ENCODE data around the gene CCDC7.
"Not testable (repeated sequence)": the region's sequence is repeated elsewhere in the genome, so short reads cannot be mapped to it uniquely, and the experiment has no call there.

CCDC7 gene

DNA sequence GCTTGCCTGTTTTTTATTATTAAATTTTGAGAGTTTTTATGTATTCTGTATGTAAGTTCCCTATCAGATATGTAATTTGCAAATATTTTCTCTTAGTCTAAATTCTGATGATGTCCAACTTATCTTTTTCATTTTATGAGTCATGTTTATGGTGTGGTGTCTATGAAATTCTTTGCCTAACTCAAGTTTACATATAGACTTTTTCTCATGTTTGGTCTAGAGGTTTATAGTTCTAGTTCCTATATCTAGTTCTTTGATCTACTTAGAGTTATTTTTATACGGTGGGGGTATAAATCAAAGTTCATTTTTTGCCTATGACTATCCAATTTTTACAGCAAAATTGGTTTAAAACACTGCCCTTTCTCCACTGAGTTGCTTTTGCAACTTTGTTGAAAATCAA is 26.3 kb upstream of the CCDC7 start:
- no peak for DNase-seq
- no peak for TF ChIP-seq GATA1 (IDR thresholded peaks at IDR 0.05; ENCODE audit: low read depth, low read length)

DNA sequence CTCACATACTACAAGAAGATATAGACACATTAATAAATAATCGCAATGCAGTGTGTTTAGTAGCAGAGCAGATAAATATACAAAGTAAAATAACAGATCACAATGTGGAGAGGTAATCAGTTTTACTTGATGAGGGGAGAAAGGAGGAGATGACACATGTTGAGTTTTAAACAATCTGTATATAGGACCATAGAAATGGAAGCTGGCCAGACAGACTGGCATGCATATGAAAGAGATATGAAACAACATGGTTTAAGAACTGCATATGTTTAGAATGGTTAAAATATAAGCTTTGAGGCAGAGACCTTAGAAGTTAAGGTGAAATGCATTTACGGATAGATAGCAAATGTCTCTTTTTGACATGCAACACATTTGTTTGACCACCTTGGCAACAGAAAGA is 19.8 kb upstream of the CCDC7 start:
- no peak for TF ChIP-seq GATA1 (IDR thresholded peaks at IDR 0.05; ENCODE audit: low read depth, low read length)
- no peak for TF ChIP-seq POLR2A (IDR thresholded peaks at IDR 0.05; ENCODE audit: low read length)

DNA sequence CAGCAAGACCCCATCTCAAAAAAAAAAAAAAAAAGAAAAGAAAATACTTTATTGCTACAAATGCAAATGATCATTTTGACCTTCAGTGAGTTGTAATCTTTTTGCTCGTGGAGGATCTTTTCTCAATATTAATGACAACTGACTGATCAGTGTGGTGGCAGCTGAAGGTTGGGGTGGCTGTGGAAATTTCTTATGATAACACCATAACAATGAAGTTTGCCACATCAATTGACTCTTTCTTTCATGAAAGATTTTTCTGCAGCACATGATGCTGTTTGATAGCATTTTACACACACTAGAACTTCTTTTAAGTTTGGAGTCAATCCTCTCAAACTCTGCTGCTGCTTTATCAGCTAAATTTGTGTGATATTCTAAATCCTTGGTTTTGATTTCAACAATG is 12.4 kb upstream of the CCDC7 start:
- TF ChIP-seq POLR2A (IDR thresholded peaks at IDR 0.05; ENCODE audit: low read length) (no peak), GATA1 (IDR thresholded peaks at IDR 0.05; ENCODE audit: low read depth, low read length) (no peak)
- no peak for DNase-seq

More for the DNA sequence above, 19.8 kb upstream of the CCDC7 start:
- no peak for DNase-seq

DNA sequence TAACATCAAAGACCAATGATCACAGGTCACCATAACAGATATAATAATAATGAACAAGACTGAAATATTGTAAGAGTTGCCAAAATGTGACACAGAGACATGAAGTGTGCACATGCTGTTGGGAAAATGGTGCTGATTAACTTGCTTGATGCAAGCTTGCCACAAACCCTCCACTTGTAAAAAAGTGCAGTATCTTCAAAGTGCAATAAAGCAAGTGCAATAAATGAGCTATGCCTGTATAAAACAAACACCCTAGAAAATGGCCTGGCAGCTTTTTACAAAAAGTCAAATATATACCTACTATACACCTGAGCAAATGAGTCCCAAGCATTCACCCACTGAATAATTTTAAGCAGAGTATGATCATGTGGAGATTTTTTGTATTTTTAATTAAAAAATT is 9.7 kb upstream of the CCDC7 start:
- TF ChIP-seq POLR2A (IDR thresholded peaks at IDR 0.05; ENCODE audit: low read length) (no peak), GATA1 (IDR thresholded peaks at IDR 0.05; ENCODE audit: low read depth, low read length) (no peak)
- DNase-seq: peak in 1 of 2 experiments; percentile 3

DNA sequence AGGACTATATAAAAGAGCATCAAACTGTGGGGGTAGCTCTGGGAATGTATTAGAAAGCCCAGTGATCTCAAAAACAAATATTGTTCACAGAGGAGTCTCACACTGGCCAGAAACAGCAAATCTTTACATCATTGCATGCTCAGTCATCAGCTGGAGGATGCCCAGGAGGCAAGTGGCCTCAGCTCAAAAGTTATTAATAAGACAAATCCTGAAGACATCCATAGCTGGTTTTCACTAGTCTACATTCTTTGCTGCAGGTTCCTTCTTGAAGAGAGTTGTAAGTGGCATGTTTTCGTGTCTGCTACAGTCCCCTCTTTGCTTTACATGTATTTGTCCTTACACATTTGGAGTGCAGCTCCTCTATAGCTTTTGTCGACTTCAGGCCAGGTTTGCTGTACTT is 8.6 kb upstream of the CCDC7 start:
- DNase-seq: no peak
- TF ChIP-seq GATA1 (IDR thresholded peaks at IDR 0.05; ENCODE audit: low read depth, low read length) (no peak), POLR2A (IDR thresholded peaks at IDR 0.05; ENCODE audit: low read length) (no peak)

DNA sequence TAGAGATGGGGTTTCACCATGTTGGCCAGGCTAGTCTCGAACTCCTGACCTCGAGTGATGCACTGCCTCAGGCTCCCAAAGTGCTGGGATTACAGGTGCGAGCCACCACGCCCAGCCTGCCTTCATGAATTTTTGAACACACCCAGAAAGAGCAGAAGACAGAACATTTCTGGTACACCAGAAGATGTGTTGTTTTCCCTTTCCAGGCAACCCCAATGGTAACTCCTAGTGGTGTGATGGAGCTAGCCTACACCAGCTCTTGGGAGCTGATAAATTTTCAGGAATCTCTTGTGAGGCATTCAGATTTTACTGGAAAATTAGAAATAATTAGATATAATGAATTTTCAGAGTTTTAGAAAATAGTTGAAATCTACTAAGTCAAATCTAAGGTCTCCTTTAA is 904 bp upstream of the CCDC7 start:
- DNase-seq: no peak
- no peak for TF ChIP-seq POLR2A (IDR thresholded peaks at IDR 0.05; ENCODE audit: low read length)
- TF ChIP-seq GATA1 (IDR thresholded peaks at IDR 0.05; ENCODE audit: low read depth, low read length): no peak

DNA sequence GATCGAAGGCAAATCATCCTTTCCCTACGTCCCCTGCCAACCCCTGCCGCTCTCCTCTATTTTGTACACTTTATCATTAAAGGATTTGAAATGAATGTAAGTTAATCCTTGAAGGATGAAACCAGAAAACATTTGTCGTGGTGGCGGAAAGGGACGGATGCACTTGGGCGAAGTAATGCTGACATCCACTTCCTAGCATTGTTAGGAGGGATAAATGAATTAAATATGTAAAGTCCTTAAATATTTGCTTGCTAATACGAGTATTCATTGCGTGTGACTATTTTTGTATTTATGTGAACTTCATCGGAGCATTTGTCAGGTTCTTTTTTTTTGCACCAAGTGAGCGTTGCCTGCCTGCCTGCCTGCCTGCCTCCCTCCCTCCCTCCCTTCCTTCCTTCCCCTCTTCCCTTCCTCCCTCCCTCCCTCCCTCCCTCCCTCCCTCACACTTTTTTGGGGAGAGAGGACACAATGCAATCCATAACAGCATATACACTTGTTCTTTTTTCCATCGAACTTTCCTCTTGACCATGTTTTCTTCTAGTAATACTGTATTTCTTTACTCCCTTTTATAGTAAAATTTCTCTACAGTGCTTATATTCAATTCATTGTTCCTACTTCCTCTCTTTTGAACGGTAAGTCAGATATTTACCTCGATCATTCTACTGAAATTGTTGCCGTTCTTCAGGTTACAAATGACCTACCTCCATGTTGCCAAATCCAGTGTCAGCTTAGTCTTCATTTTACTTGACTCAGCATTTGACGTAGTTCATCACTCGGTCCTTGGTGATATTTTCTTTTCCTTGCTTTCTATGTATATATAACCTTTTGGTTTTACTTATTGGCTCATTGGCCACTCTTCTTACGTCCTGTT is 831 bp downstream of the CCDC7 start:
- no peak for TF ChIP-seq GATA1 (IDR thresholded peaks at IDR 0.05; ENCODE audit: low read depth, low read length)
- TF ChIP-seq POLR2A (IDR thresholded peaks at IDR 0.05; ENCODE audit: low read length): no peak
- peak; percentile 53 to 76 for DNase-seq

DNA sequence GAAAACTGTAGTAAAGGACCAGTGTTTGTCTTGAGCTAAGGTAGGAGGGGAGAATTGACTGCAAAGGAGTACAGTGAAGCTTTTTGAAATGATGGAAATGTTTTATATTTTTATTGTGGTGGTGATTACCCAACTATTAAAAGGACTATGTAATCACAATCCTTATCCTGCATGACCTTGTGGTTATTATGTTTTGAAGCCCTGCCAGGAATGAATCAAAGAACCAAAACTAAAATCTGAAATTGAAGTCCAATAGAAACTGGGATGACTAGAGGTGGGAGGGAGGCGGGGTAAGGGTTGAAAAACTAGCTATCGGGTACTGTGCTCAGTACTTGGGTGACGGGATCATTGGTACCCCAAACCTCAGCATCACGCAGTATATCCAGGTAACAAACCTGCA is 8.2 kb downstream of the CCDC7 start:
- no peak for DNase-seq
- TF ChIP-seq POLR2A (IDR thresholded peaks at IDR 0.05; ENCODE audit: low read length) (no peak), GATA1 (IDR thresholded peaks at IDR 0.05; ENCODE audit: low read depth, low read length) (no peak)

DNA sequence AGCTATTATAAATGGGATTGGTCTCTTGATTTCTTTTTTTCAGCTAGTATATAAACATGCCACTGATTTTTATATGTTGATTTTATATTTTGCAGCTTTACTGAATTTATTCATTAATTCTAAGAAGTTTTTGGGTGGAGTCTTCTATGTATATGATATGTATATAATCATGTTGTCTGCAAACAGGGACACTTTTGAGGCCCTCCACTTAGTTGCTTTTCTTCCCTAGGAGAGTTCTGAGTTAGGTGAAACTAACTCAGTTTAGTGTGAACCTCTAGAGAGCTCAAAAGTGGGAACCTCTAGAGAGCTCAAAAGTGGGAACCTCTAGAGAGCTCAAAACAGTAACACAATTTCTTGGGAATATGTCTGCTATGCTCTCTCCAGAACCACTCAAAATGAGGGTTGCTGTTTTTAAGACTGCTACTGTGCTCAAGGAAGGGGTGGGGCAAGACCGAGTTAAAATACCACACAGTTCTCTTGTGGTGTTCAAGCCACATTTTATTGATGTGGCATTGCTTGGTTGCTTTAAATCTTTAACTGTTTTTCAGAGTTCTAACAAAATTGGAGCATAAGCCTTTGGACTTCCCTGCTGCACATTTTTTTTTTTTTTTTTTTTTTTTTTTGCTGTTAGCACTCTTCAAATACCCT is 13.2 kb downstream of the CCDC7 start:
- TF ChIP-seq GATA1 (IDR thresholded peaks at IDR 0.05; ENCODE audit: low read depth, low read length) (no peak), POLR2A (IDR thresholded peaks at IDR 0.05; ENCODE audit: low read length) (no peak)
- no peak for DNase-seq

DNA sequence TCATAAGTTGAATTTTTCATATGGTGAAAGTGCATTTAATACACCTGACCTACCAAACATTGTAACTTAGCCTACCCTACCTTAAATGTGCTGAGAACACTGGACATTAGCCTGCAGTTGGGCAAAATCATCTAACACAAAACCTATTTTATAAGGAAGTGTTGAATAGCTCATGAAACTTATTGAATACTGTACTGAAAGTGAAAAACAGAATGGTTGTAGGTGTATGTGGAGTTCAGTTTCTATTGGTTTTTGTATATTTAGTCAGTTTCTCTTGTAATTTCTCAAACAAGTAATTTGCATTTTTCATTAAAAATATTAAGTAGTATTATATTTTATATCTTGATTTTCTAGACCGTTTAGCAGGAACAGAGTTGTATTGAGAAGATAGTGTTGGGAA is 15.3 kb downstream of the CCDC7 start:
- TF ChIP-seq GATA1 (IDR thresholded peaks at IDR 0.05; ENCODE audit: low read depth, low read length): no peak
- TF ChIP-seq POLR2A (IDR thresholded peaks at IDR 0.05; ENCODE audit: low read length): no peak

DNA sequence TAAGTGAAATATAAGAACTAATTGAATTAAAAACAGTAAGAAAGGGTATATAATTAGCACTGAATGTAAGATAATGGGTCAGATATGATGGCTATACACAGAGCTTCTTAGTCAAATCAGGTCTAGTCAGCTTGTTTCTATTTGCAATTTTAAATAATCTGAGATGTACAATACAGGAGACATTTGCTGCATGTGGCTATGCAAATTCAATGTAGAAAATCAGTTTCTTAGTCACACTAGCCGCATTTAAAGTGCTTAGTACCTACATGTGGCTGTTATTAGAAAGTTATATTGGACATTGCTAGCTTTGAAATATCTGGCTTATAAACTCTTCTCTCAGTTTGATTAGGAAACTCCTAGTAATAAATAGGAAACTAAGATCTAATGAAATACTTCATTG is 25.3 kb downstream of the CCDC7 start:
- DNase-seq: no peak
- TF ChIP-seq POLR2A (IDR thresholded peaks at IDR 0.05; ENCODE audit: low read length) (no peak), GATA1 (IDR thresholded peaks at IDR 0.05; ENCODE audit: low read depth, low read length) (no peak)

More for the DNA sequence above, 15.3 kb downstream of the CCDC7 start:
- DNase-seq: no peak

DNA sequence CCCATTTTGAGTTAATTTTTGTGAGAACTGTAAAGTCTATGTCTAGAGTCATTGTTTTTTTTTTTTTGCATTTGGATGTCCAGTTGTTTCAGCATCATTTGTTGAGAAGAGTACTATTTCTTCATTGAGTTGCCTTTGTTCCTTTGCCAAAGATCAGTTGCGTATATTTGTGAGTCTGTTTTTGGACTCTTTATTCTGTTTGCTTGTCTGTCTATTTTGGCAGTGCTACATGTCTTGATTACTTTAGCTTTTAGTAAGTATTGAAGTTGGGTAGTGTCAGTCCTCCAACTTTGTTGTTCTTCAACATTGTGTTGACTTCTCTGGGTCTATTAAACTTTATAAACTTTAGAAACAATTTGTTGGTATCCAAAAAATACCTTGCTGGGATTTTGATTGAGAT is 31.6 kb downstream of the CCDC7 start:
- TF ChIP-seq POLR2A (IDR thresholded peaks at IDR 0.05; ENCODE audit: low read length): no peak
- TF ChIP-seq GATA1 (IDR thresholded peaks at IDR 0.05; ENCODE audit: low read depth, low read length): no peak
- no peak for DNase-seq

DNA sequence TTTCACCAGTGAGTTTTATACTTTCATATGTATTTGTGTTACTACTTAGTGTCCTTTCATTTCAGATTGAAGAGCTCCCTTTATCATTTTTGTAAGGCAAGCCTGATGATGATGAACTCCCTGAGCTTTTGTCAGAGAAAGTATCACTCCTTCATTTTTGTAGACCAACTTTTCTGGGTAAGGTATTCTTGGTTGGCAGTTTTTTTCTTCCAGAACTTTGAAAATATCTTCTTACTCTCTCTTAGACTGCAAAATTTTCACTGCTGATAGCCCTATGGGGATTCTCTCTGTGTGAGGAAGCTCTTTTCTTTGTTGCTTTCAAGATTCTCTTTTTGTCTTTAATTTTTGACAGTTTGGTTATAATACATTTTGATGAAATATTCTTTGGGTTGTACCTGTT is 35.7 kb downstream of the CCDC7 start:
- no peak for TF ChIP-seq GATA1 (IDR thresholded peaks at IDR 0.05; ENCODE audit: low read depth, low read length)
- TF ChIP-seq POLR2A (IDR thresholded peaks at IDR 0.05; ENCODE audit: low read length): no peak
- DNase-seq: no peak

DNA sequence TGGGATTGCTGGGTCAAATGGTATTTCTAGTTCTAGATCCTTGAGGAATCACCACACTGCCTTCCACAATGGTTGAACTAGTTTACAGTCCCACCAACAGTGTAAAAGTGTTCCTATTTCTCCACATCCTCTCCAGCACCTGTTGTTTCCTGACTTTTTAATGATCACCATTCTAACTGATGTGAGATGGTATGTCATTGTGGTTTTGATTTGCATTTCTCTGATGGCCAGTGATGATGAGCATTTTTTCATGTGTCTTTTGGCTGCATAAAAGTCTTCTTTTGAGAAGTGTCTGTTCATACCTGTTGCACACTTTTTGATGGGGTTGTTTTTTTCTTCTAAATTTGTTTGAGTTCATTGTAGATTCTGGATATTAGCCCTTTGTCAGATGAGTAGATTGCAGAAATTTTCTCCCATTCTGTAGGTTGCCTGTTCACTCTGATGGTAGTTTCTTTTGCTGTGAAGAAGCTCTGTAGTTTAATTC is 37.1 kb downstream of the CCDC7 start:
- not testable (repeated sequence) for DNase-seq

DNA sequence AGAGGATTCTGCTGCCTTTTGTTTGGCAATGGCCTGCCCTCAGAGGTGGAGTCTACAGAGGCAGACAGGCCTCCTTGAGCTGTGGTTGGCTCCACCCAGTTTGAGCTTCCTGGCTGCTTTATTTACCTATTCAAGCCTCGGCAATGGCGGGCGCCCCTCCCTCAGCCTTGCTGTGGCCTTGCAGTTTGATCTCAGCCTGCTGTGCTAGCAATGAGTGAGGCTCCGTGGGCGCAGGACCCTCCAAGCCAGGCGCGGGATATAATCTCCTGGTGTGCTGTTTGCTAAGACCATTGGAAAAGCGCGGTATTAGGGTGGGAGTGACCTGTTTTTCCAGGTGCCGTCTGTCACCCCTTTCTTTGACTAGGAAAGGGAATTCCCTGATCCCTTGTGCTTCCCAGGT is 42.1 kb downstream of the CCDC7 start:
- DNase-seq: not testable (repeated sequence)
